ENCODE data around the gene ASIC3. TPM values are rescaled to one million over a fixed set of nuclear protein-coding genes. Genes with fewer than 3 reads are reported as not detected.

Gene ASIC3
- total RNA-seq, 1 experiment from 2014 or later: 1.1 TPM

GRCh38 chr7:151043959-151044358 is 4.4 kb upstream of the ASIC3 start:
- Histone ChIP-seq H3K27me3 (replicated peaks; ENCODE audit: control insufficient read depth, insufficient read depth, low read length) (no peaks in the 10 kb centered on the region; the same call in 1 of the 2 replicates), H3K9me3 (no peaks in the 10 kb centered on the region), H3K4me3 (ENCODE audit: low read depth, low read length) (no peak overlapping the region), H3K4me1 (peaks cover 8% of the 10 kb centered on the region), H3K36me3 (ENCODE audit: control insufficient read depth, insufficient read depth, low read length) (no peaks in the 10 kb centered on the region)
- Mint-ChIP-seq H3K4me3 (ENCODE audit: unreplicated experiment) (no peak overlapping the region), H3K4me1 (ENCODE audit: low read depth, unreplicated experiment) (peaks cover 5% of the 10 kb centered on the region), H3K9me3 (ENCODE audit: unreplicated experiment) (no peaks in the 10 kb centered on the region), H3K36me3 (ENCODE audit: insufficient read depth, unreplicated experiment) (no peaks in the 10 kb centered on the region), H3K27me3 (ENCODE audit: insufficient read depth, unreplicated experiment) (no peaks in the 10 kb centered on the region), H3K27ac (ENCODE audit: unreplicated experiment) (no peak overlapping the region)
- ChIA-PET POLR2A (no interaction called here), CTCF (interaction anchor here (0.7 kb wide), 1 partner anchor 18 kb away, joined by 3 read pairs; no protein-coding TSS in a partner anchor)
- intact Hi-C loops (cut with micrococcal nuclease; ENCODE audit: unreplicated experiment): no loop called here
- BruUV-seq (replicated peaks): no TSS peak
- DNase-seq: no peak
- TF ChIP-seq CTCF (IDR thresholded peaks at IDR 0.05; ENCODE audit: insufficient read depth in 1 of 2, low read depth in 1 of 2, low read length in 1 of 2, severe bottlenecking in 1 of 2, unreplicated experiment in 1 of 2): no peak

- Histone ChIP-seq H3K4me1 (no peaks in the 10 kb centered on the region), H3K9me3 (no peaks in the 10 kb centered on the region), H3K27me3 (replicated peaks; ENCODE audit: control insufficient read depth, insufficient read depth, low read length) (no peaks in the 10 kb centered on the region; the same call in 1 of the 2 replicates), H3K4me3 (ENCODE audit: low read depth, low read length) (no peak overlapping the region), H3K36me3 (ENCODE audit: control insufficient read depth, insufficient read depth, low read length) (no peaks in the 10 kb centered on the region)
- H3K4me3 Mint-ChIP-seq (ENCODE audit: unreplicated experiment): no peak overlapping the region
- ChIA-PET POLR2A (no interaction called here), CTCF (no interaction called here)
- peaks cover 4% of the 10 kb centered on the region for H3K27me3 Mint-ChIP-seq (ENCODE audit: insufficient read depth, unreplicated experiment)
- H3K27ac Mint-ChIP-seq (ENCODE audit: unreplicated experiment): no peak overlapping the region
- H3K4me1 Mint-ChIP-seq (ENCODE audit: low read depth, unreplicated experiment): no peaks in the 10 kb centered on the region
- BruUV-seq (replicated peaks): no TSS peak
- no peaks in the 10 kb centered on the region for H3K36me3 Mint-ChIP-seq (ENCODE audit: insufficient read depth, unreplicated experiment)
- no peaks in the 10 kb centered on the region for H3K9me3 Mint-ChIP-seq (ENCODE audit: unreplicated experiment)
- intact Hi-C loops (cut with micrococcal nuclease; ENCODE audit: unreplicated experiment): no loop called here
- no peak for DNase-seq
- TF ChIP-seq CTCF (IDR thresholded peaks at IDR 0.05; ENCODE audit: insufficient read depth in 1 of 2, low read depth in 1 of 2, low read length in 1 of 2, severe bottlenecking in 1 of 2, unreplicated experiment in 1 of 2): no peak
Measured at GRCh38 chr7:151045262-151045661, 3.1 kb upstream of the ASIC3 start.

- Mint-ChIP-seq H3K36me3 (ENCODE audit: insufficient read depth, unreplicated experiment) (no peaks in the 10 kb centered on the region), H3K9me3 (ENCODE audit: unreplicated experiment) (no peaks in the 10 kb centered on the region), H3K27ac (ENCODE audit: unreplicated experiment) (no peak overlapping the region), H3K4me1 (ENCODE audit: low read depth, unreplicated experiment) (no peaks in the 10 kb centered on the region), H3K4me3 (ENCODE audit: unreplicated experiment) (no peak overlapping the region), H3K27me3 (ENCODE audit: insufficient read depth, unreplicated experiment) (peaks cover 4% of the 10 kb centered on the region)
- ChIA-PET POLR2A (interaction anchor here (1.0 kb wide), 1 partner anchor 18 kb away, joined by 3 read pairs; the partner anchor contains the start of gene ABCB8), CTCF (no interaction called here)
- no peak for TF ChIP-seq CTCF (IDR thresholded peaks at IDR 0.05; ENCODE audit: insufficient read depth in 1 of 2, low read depth in 1 of 2, low read length in 1 of 2, severe bottlenecking in 1 of 2, unreplicated experiment in 1 of 2)
- no TSS peak for BruUV-seq (replicated peaks)
- Histone ChIP-seq H3K36me3 (ENCODE audit: control insufficient read depth, insufficient read depth, low read length) (no peaks in the 10 kb centered on the region), H3K9me3 (no peaks in the 10 kb centered on the region), H3K27me3 (replicated peaks; ENCODE audit: control insufficient read depth, insufficient read depth, low read length) (no peaks in the 10 kb centered on the region; the same call in 1 of the 2 replicates), H3K4me3 (ENCODE audit: low read depth, low read length) (no peak overlapping the region), H3K4me1 (no peaks in the 10 kb centered on the region)
- no peak for DNase-seq
- intact Hi-C loops (cut with micrococcal nuclease; ENCODE audit: unreplicated experiment): no loop called here
Measured at GRCh38 chr7:151045967-151046366, 2.4 kb upstream of the ASIC3 start.

All from Caco-2 (cell line).